Glutamatergic neuron (in vitro differentiated cells): ENCODE results near the gene SEMA3A. TPM values are rescaled to one million over a fixed set of nuclear protein-coding genes. Genes with fewer than 3 reads are reported as not detected.

Experiments used
- DNase-seq: peaks from one replicate; pipeline ENCODE4 v3.0.0; 2022
- H3K27ac Mint-ChIP-seq: one replicate; pipeline ENCODE4 v1.8.0; 2020; ENCODE audit warnings: mild to moderate bottlenecking, mixed read lengths, inconsistent platforms; ENCODE audit not compliant: unreplicated experiment
- H3K27me3 Mint-ChIP-seq: one replicate; pipeline ENCODE4 v1.8.0; 2020; ENCODE audit warnings: mild to moderate bottlenecking, moderate library complexity, mixed read lengths, inconsistent platforms; ENCODE audit not compliant: unreplicated experiment
- H3K36me3 Mint-ChIP-seq: one replicate; pipeline ENCODE4 v1.8.0; 2020; ENCODE audit warnings: mild to moderate bottlenecking, mixed read lengths, inconsistent platforms; ENCODE audit not compliant: unreplicated experiment
- H3K4me1 Mint-ChIP-seq: one replicate; pipeline ENCODE4 v1.8.0; 2020; ENCODE audit warnings: mild to moderate bottlenecking, low read depth, mixed read lengths, inconsistent platforms; ENCODE audit not compliant: unreplicated experiment
- H3K4me3 Mint-ChIP-seq: one replicate; pipeline ENCODE4 v1.8.0; 2020; ENCODE audit warnings: mild to moderate bottlenecking, mixed read lengths, inconsistent platforms; ENCODE audit not compliant: unreplicated experiment
- H3K9me3 Mint-ChIP-seq: one replicate; pipeline ENCODE4 v1.8.0; 2020; ENCODE audit warnings: mild to moderate bottlenecking, moderate library complexity, mixed read lengths, inconsistent platforms; ENCODE audit not compliant: unreplicated experiment
- CTCF ChIP-seq: fragments of 200-600 bp; sonication (generic); IDR thresholded peaks from one replicate; pipeline ENCODE4 v1.5.0; 2021; ENCODE audit not compliant: partially characterized antibody, unreplicated experiment
- total RNA-seq: library from RNA; stranded (reverse); fragmentation: NEBNext Ultra II Directional; extraction: Animal tissue kit (Norgen Biotek cat#: 25700); gene quantifications from one replicate; pipeline ENCODE4 v1.2.1, GENCODE V29; 2021; ENCODE audit not compliant: unreplicated experiment

The SEMA3A gene
- total RNA-seq, 1 donor from 2014 or later, result 16.3 TPM

GRCh38 chr7:83976302-83976701 is 218.3 kb downstream of the SEMA3A start:
- no peak for DNase-seq
- TF ChIP-seq CTCF, result peak; percentile 82
- no peak overlapping the region for H3K4me3 Mint-ChIP-seq
- no peaks in the 10 kb centered on the region for H3K9me3 Mint-ChIP-seq
- H3K4me1 Mint-ChIP-seq, result no peaks in the 10 kb centered on the region
- H3K36me3 Mint-ChIP-seq, result no peaks in the 10 kb centered on the region
- H3K27me3 Mint-ChIP-seq, result no peaks in the 10 kb centered on the region
- H3K27ac Mint-ChIP-seq, result no peak overlapping the region

GRCh38 chr7:83970081-83970480 is 224.5 kb downstream of the SEMA3A start:
- no peak for DNase-seq
- Mint-ChIP-seq H3K27me3 (no peaks in the 10 kb centered on the region), H3K4me1 (no peaks in the 10 kb centered on the region), H3K9me3 (no peaks in the 10 kb centered on the region), H3K27ac (no peak overlapping the region), H3K4me3 (no peak overlapping the region), H3K36me3 (no peaks in the 10 kb centered on the region)
- TF ChIP-seq CTCF, result no peak

- H3K9me3 Mint-ChIP-seq, result peaks cover 1% of the 10 kb centered on the region
- no peak for TF ChIP-seq CTCF
- H3K4me3 Mint-ChIP-seq, result no peak overlapping the region
- no peak overlapping the region for H3K27ac Mint-ChIP-seq
- no peak for DNase-seq
- H3K4me1 Mint-ChIP-seq, result no peaks in the 10 kb centered on the region
- no peaks in the 10 kb centered on the region for H3K27me3 Mint-ChIP-seq
- no peaks in the 10 kb centered on the region for H3K36me3 Mint-ChIP-seq
Measured at GRCh38 chr7:83964318-83964717, 230.3 kb downstream of the SEMA3A start.

GRCh38 chr7:83957333-83957732 is 237.3 kb downstream of the SEMA3A start:
- no peak for TF ChIP-seq CTCF
- Mint-ChIP-seq H3K4me1 (peaks cover 2% of the 10 kb centered on the region), H3K9me3 (no peaks in the 10 kb centered on the region), H3K4me3 (no peak overlapping the region), H3K27ac (no peak overlapping the region), H3K27me3 (no peaks in the 10 kb centered on the region), H3K36me3 (no peaks in the 10 kb centered on the region)
- DNase-seq, result no peak

- Mint-ChIP-seq H3K27me3 (no peaks in the 10 kb centered on the region), H3K9me3 (no peaks in the 10 kb centered on the region), H3K36me3 (no peaks in the 10 kb centered on the region), H3K4me3 (no peak overlapping the region), H3K4me1 (peaks cover 2% of the 10 kb centered on the region), H3K27ac (no peak overlapping the region)
- no peak for DNase-seq
- no peak for TF ChIP-seq CTCF
Measured at GRCh38 chr7:83956104-83956503, 238.5 kb downstream of the SEMA3A start.
